Measurements from ENCODE around the gene SPATA24.
"Not testable (repeated sequence)": the region's sequence is repeated elsewhere in the genome, so short reads cannot be mapped to it uniquely, and the experiment has no call there.

SPATA24 gene

GRCh38 chr5:139403787-139404483 is at the start of gene SPATA24:
TSS of gene SPATA24 (minus strand) at chr5:139404089. CDS start at chr5:139404060, 29 bp downstream.
- peak; percentile 98 for DNase-seq (ENCODE audit: low read depth)

GRCh38 chr5:139451878-139452660 is 48.2 kb upstream of the SPATA24 start:
- DNase-seq (ENCODE audit: low read depth): no peak

GRCh38 chr5:139451176-139451575 is 47.3 kb upstream of the SPATA24 start:
- DNase-seq (ENCODE audit: low read depth): no peak

GRCh38 chr5:139446956-139447779 is 43.3 kb upstream of the SPATA24 start:
- no peak for DNase-seq (ENCODE audit: low read depth)

- no peak for DNase-seq (ENCODE audit: low read depth)
These were observed 41.7 kb upstream of the SPATA24 start for GRCh38 chr5:139445325-139446170.

- no peak for DNase-seq (ENCODE audit: low read depth)
These were observed 40.1 kb upstream of the SPATA24 start for GRCh38 chr5:139443831-139444453.

GRCh38 chr5:139440416-139440815 is 36.5 kb upstream of the SPATA24 start:
- DNase-seq (ENCODE audit: low read depth): not testable (repeated sequence)

- DNase-seq (ENCODE audit: low read depth): peak; percentile 87
These were observed 35.4 kb upstream of the SPATA24 start, which contains the start of gene DNAJC18 for GRCh38 chr5:139439013-139439903. TSS of gene DNAJC18 (minus strand) at chr5:139439525. CDS start at chr5:139439445, 80 bp downstream.

- no peak for DNase-seq (ENCODE audit: low read depth)
These were observed 34.8 kb upstream of the SPATA24 start for GRCh38 chr5:139438707-139439012.

GRCh38 chr5:139435676-139436075 is 31.8 kb upstream of the SPATA24 start:
- DNase-seq (ENCODE audit: low read depth): no peak

- DNase-seq (ENCODE audit: low read depth): no peak
These were observed 27.8 kb upstream of the SPATA24 start for GRCh38 chr5:139431706-139432105.

GRCh38 chr5:139430015-139430414 is 26.1 kb upstream of the SPATA24 start:
- DNase-seq (ENCODE audit: low read depth): no peak

GRCh38 chr5:139426203-139426885 is 22.5 kb upstream of the SPATA24 start:
- no peak for DNase-seq (ENCODE audit: low read depth)

GRCh38 chr5:139425497-139425896 is 21.6 kb upstream of the SPATA24 start:
- no peak for DNase-seq (ENCODE audit: low read depth)

- DNase-seq (ENCODE audit: low read depth): no peak
These were observed 18.5 kb upstream of the SPATA24 start for GRCh38 chr5:139422307-139422893.

GRCh38 chr5:139419226-139420192 is 15.6 kb upstream of the SPATA24 start:
- DNase-seq (ENCODE audit: low read depth): no peak

- DNase-seq (ENCODE audit: low read depth): no peak
These were observed 14.9 kb upstream of the SPATA24 start for GRCh38 chr5:139418793-139419192.

GRCh38 chr5:139417214-139417613 is 13.3 kb upstream of the SPATA24 start:
- no peak for DNase-seq (ENCODE audit: low read depth)
